ENCODE data around the gene PRSS37. TPM values are rescaled to one million over a fixed set of nuclear protein-coding genes. Genes with fewer than 3 reads are reported as not detected.

The PRSS37 gene, protein sequence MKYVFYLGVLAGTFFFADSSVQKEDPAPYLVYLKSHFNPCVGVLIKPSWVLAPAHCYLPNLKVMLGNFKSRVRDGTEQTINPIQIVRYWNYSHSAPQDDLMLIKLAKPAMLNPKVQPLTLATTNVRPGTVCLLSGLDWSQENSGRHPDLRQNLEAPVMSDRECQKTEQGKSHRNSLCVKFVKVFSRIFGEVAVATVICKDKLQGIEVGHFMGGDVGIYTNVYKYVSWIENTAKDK
- total RNA-seq (2021) (not detected in 2 replicates), Bru-seq, nascent RNA (percentile 10 among the genes with signal in this experiment), BruChase-seq, experiment 1, labeled RNA remaining after a 2-hour chase (not detected), BruChase-seq, experiment 2, labeled RNA remaining after a 6-hour chase (not detected)
- long read RNA-seq: 0 reads

DNA sequence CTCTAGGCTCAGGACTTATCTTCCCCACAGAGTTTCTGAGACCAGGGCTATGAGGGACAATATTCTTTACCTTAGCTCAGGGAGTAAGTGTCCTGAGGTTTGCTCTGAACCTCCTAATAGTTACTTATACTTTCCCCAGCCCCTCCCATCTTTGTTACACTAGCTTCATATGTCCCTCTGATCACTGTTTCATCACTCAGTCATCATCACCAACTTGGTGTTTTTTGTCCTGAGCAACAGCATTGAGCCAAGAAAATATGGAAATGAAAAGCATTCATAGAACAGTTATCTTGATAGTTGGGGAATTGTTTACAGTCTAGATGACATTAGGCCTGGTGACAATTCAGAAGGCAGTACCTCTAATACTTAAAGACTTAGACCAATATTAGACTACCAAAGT lies at the start of gene PRSS37:
TSS of gene PRSS37 (minus strand) at position 101 of the 400 bp plus-strand sequence. CDS start 436 bp downstream, outside the sequence.
- CTCF ChIA-PET: no interaction called here
- no peak within 1 kb of the TSS for H3K4me3 ChIP-seq

DNA sequence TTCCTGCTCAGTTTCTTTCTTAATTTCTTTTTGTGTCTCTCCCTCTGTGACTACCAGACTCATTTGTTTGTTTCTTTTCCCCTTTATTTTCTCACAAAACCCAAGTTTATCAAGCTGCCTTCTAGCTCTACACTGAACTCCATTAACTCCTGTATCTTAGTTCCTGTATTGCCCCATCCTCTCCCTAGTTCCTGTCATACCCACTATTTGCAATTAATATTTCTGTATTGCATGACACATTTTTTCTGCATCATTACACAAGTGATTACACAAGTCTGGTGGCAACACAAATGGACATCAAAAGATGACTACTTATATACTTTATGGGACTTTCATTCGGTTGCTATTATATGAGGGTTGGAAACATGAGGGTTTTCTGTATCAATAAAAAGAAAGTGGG lies 48.0 kb upstream of the PRSS37 start:
- H3K9me2 ChIP-seq (ENCODE audit: insufficient read depth): no peaks in the 10 kb centered on the region
- POLR2A ChIA-PET (ENCODE audit: unreplicated experiment): no interaction called here
- intact Hi-C loops (cut with micrococcal nuclease; ENCODE audit: unreplicated experiment): no loop called here
- H3K9me3 ChIP-seq (ENCODE audit: insufficient read depth, low read depth): no peaks in the 10 kb centered on the region
- BruUV-seq (replicated peaks): no TSS peak
- H3K4me1 ChIP-seq (replicated peaks; ENCODE audit: insufficient read depth): no peaks in the 10 kb centered on the region
- no peaks in the 10 kb centered on the region for H4K20me1 ChIP-seq (ENCODE audit: insufficient read depth)
- no peak overlapping the region for H2AFZ ChIP-seq
- peak in 1 of 2 experiments; percentile 48 for DNase-seq
- no peak for TF ChIP-seq EZH2 (IDR thresholded peaks at IDR 0.05; ENCODE audit: low read depth)
- TF ChIP-seq, protein P1, sequence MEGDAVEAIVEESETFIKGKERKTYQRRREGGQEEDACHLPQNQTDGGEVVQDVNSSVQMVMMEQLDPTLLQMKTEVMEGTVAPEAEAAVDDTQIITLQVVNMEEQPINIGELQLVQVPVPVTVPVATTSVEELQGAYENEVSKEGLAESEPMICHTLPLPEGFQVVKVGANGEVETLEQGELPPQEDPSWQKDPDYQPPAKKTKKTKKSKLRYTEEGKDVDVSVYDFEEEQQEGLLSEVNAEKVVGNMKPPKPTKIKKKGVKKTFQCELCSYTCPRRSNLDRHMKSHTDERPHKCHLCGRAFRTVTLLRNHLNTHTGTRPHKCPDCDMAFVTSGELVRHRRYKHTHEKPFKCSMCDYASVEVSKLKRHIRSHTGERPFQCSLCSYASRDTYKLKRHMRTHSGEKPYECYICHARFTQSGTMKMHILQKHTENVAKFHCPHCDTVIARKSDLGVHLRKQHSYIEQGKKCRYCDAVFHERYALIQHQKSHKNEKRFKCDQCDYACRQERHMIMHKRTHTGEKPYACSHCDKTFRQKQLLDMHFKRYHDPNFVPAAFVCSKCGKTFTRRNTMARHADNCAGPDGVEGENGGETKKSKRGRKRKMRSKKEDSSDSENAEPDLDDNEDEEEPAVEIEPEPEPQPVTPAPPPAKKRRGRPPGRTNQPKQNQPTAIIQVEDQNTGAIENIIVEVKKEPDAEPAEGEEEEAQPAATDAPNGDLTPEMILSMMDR (conservative IDR thresholded peaks at IDR 0.05): no peak
- H3K27ac ChIP-seq: no peak overlapping the region
- H3K4me3 ChIP-seq: no peak overlapping the region
- no peaks in the 10 kb centered on the region for H3K36me3 ChIP-seq (ENCODE audit: low read depth)
- H3F3A ChIP-seq (ENCODE audit: insufficient read depth, low read depth): no peaks in the 10 kb centered on the region
- CTCF ChIA-PET: no interaction called here
- no peaks in the 10 kb centered on the region for H3K79me2 ChIP-seq (ENCODE audit: low read depth)
- H3K27me3 ChIP-seq (ENCODE audit: insufficient read depth, low read depth): no peaks in the 10 kb centered on the region
- no peak overlapping the region for H3K4me2 ChIP-seq

More for the DNA sequence above, at the start of gene PRSS37:
- TF ChIP-seq, protein P1 (conservative IDR thresholded peaks at IDR 0.05): no peak
- TF ChIP-seq EZH2 (IDR thresholded peaks at IDR 0.05; ENCODE audit: low read depth): no peak
- H3K9me2 ChIP-seq (ENCODE audit: insufficient read depth): no peaks in the 10 kb centered on the region
- no peaks in the 10 kb centered on the region for H3K27me3 ChIP-seq (ENCODE audit: insufficient read depth, low read depth)
- BruUV-seq (replicated peaks): no TSS peak
- H3K79me2 ChIP-seq (ENCODE audit: low read depth): no peaks in the 10 kb centered on the region
- no peaks in the 10 kb centered on the region for H3K9me3 ChIP-seq (ENCODE audit: insufficient read depth, low read depth)
- POLR2A ChIA-PET (ENCODE audit: unreplicated experiment): no interaction called here
- H3K4me2 ChIP-seq: no peak within 1 kb of the TSS
- H3K27ac ChIP-seq: no peak within 1 kb of the TSS
- DNase-seq: no peak
- H3F3A ChIP-seq (ENCODE audit: insufficient read depth, low read depth): no peaks in the 10 kb centered on the region
- H4K20me1 ChIP-seq (ENCODE audit: insufficient read depth): no peaks in the 10 kb centered on the region
- no peaks in the 10 kb centered on the region for H3K36me3 ChIP-seq (ENCODE audit: low read depth)
- intact Hi-C loops (cut with micrococcal nuclease; ENCODE audit: unreplicated experiment): no loop called here
- no peaks in the 10 kb centered on the region for H3K4me1 ChIP-seq (replicated peaks; ENCODE audit: insufficient read depth)
- H2AFZ ChIP-seq: no peak within 1 kb of the TSS

DNA sequence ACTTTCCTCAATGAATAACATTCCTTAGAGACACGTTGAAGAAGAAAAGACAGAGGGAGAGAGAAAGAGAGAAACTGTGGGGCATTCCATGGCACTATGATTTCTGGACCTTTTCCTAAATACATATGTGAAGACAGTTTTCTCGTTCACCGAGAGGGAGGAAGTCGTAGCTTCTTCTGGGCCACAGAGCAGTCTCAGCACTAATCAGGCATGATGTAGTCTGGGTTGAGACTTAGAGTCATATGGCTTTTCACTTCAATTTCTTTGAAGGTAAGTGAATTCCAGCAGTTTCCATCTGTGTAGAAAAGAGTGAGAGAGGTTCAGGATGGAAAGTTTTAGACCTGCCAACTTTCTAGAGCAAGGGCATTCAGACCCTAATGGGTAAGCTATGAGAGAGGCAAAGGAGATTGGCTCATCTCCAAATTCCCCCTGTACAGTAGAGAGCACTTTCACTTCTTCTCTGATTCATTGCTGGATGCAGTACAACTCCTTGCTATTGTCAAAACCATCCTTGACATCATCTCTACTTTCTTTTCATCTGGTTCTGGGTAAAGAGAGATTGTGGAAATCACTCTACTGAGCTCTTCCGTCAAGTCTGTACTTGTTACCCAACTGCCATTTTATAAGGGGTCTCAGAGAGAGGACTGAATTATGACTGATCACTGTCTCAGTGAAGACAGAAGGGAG lies 43.4 kb upstream of the PRSS37 start:
- POLR2A ChIA-PET (ENCODE audit: unreplicated experiment): no interaction called here
- no peak for TF ChIP-seq EZH2 (IDR thresholded peaks at IDR 0.05; ENCODE audit: low read depth)
- TF ChIP-seq, protein P1 (conservative IDR thresholded peaks at IDR 0.05): no peak
- H3K9me3 ChIP-seq (ENCODE audit: insufficient read depth, low read depth): no peaks in the 10 kb centered on the region

More for the DNA sequence above, 43.4 kb upstream of the PRSS37 start:
- CTCF ChIA-PET: no interaction called here
- Histone ChIP-seq H3K9me2 (ENCODE audit: insufficient read depth) (no peaks in the 10 kb centered on the region), H3K4me2 (no peak overlapping the region), H3K4me1 (replicated peaks; ENCODE audit: insufficient read depth) (no peaks in the 10 kb centered on the region), H4K20me1 (ENCODE audit: insufficient read depth) (no peaks in the 10 kb centered on the region), H3F3A (ENCODE audit: insufficient read depth, low read depth) (no peaks in the 10 kb centered on the region), H2AFZ (no peak overlapping the region), H3K79me2 (ENCODE audit: low read depth) (no peaks in the 10 kb centered on the region), H3K27me3 (ENCODE audit: insufficient read depth, low read depth) (no peaks in the 10 kb centered on the region), H3K4me3 (no peak overlapping the region), H3K36me3 (ENCODE audit: low read depth) (no peaks in the 10 kb centered on the region), H3K27ac (no peak overlapping the region)
- BruUV-seq (replicated peaks): no TSS peak
- intact Hi-C loops (cut with micrococcal nuclease; ENCODE audit: unreplicated experiment): no loop called here
- no peak for DNase-seq
